ENCODE data around the gene ENTREP1. TPM values are rescaled to one million over a fixed set of nuclear protein-coding genes. Genes with fewer than 3 reads are reported as not detected.
"Not testable (repeated sequence)": the region's sequence is repeated elsewhere in the genome, so short reads cannot be mapped to it uniquely, and the experiment has no call there.

ENTREP1 gene
- total RNA-seq, 1 donor from 2014 or later, result 0.05 TPM

DNA sequence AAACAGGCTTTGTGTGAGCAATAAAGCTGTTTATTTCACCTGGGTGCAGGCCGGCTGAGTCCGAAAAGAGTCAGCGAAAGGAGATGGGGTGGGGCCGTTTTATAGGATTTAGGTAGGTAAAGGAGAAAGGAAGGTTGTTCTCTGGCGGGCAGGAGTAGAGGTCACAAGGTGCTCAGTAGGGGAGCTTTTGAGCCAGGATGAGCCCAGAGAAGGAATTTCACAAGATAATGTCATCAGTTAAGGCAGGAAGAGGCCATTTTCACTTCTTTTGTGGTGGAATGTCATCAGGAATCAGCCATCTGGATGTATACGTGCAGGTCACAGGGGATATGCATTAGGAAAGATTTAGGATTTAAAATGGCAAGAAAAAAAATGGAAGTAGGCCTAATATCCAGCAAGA lies 84.9 kb downstream of the ENTREP1 start:
- intact Hi-C loops (cut with micrococcal nuclease), result not testable (repeated sequence)

DNA sequence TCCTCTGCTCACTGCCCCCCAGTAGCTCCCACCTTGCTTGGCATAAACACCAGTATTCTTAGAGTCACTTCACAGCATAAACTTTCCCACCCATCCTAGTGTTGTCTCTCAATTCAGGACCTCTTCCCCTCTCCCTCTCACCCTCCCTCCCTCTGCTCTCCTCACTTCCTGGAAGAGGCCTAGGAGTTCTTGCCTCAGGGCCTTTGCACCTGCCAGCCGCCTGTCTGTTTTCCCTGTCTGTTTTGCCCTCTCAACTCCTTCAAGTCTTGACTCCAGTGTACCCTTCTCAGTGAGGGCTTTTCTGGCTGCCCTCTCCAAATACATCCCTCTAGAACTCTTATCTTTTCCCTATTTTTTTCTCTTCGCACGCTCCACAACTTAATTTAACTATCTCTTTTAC lies 86.2 kb downstream of the ENTREP1 start:
- intact Hi-C loops (cut with micrococcal nuclease), result no loop called here

DNA sequence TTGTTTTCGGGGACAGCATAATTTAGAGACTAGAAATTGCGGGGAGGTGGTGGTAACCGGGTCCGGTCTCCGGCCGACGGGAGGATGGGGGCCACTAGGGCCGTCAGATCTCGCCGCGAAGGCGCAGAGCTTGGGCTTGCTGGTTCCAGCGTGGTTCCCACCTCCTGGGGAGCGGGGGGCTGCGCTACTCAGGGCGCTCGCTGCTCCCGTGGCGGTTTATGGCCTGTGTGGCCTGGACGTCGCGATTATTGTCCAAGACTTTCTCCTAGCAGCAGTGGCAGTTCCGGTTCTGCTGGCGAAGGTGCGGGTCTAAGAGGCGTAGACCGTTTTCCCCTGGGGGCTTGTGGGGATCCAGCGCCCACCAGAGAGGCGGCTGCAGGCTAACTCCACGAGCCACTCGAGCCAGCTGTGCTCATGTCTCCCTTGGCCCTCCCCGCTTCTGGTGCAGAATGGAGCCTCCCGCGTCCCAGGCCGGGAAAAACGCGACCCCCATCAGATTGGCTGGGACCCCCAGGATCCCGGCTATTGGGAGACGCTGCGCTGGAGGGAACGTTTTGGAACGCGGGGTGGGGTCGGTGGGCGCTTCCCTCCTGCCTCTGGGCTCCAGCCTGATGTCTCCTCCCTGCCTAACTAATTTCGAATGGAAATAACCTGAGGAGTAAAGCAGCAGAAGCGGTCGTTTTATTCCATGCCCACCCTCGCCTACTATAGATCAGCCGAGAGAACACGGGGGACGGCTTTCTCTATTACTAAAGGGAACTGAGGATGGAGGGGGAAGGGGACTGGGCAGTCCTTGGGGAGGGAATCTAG lies 87.1 kb downstream of the ENTREP1 start:
- intact Hi-C loops (cut with micrococcal nuclease), result no loop called here

DNA sequence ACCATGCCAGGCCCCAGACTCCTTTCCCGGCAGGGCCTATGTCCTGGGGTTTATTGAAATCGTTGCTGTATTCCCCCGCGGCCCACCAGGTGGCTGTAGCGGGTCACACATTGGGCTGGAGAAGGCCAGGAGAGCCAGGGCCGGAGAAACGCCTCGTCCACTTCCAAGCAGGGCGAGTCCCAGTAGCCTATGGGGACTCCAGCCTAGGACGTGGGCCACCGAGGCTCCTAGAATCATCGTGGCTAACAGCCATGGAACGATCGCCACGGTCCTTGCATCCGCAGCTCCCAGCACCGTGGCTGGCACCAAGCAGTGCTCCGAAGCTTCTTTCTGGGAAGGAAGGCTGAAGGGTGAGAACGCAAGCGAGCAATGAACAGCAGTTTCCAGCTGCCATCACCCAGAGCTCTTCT lies 87.7 kb downstream of the ENTREP1 start:
- intact Hi-C loops (cut with micrococcal nuclease), result no loop called here

DNA sequence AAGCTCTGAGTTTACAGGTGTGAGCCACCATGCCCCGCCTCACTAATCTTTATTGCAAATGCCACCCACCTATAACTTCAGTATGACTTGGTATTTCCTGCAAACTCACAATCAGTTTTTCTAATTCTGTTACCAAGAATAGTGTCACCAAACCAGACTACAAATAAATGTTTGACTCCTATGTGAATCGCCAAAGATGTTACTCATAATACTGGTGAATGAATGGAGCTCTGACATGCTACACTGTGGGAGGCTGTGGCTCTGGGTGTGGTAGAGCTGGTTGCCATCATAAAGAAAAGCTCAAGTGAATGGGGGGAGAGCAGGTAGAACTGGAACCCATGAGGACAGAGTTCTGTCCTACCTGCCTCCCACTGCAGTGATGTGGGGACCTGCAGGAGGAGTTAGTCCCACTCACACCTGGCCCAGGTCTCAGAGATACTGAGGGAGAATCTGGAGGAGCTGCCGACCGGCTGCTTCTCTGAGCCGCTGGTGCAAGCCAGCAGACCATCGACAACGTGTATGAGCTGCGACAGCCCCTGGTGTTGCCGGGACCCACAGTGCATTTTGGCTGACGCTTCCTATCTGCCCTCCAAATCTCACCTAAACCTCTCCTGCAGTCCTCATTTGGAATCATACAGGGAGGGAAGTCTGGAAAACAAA lies 95.7 kb downstream of the ENTREP1 start:
- intact Hi-C loops (cut with micrococcal nuclease), result loop anchor here (10.0 kb wide), 1 partner anchor 254 kb away; the partner anchor contains the start of gene APBA1

DNA sequence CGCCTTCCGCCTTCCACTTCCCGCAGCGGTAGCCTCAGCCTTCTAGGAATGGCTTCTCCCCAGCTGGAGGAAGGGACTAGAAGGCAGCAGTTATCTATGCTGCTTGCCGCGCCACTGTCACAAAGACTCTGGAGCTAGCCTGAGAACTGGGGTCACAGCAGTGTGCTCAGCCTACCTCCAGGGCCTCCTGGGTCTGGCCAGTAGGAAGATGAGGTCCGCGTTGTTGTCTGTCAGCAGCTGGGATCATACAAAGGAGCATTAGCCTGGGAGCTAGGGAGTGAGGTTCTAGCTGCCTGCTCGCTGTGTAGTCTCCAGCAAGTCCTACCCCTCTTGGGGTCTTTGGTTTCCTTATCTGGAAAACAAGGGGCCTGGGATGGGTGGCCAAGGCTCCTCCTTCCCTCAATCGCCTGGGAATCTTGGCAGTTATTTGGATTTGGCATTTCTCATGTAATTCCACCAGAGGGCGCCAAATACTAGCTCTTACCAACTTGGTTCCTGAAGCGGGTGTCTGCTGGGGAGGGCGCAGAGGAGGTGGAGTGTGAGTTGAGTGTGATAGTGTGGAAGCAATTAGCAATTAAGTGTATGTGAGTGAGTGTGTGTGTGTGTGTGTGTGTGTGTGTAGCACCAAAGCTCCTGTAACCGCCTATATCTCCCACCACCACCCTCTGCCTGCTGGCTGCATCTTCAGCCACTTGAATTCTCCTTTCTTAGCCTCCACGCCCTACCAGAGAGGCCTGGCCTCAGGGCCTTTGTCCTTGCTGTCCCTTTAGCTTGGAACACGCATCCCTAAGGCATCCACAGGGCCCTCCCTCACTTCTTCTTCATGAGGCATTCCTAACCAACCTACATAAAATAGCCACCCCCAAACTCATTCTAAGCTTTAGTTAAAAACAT lies 97.1 kb downstream of the ENTREP1 start:
- intact Hi-C loops (cut with micrococcal nuclease), result loop anchor here (2.0 to 10.0 kb wide), 3 partner anchors 253 to 689 kb away; partner anchors contain the start of gene APBA1

DNA sequence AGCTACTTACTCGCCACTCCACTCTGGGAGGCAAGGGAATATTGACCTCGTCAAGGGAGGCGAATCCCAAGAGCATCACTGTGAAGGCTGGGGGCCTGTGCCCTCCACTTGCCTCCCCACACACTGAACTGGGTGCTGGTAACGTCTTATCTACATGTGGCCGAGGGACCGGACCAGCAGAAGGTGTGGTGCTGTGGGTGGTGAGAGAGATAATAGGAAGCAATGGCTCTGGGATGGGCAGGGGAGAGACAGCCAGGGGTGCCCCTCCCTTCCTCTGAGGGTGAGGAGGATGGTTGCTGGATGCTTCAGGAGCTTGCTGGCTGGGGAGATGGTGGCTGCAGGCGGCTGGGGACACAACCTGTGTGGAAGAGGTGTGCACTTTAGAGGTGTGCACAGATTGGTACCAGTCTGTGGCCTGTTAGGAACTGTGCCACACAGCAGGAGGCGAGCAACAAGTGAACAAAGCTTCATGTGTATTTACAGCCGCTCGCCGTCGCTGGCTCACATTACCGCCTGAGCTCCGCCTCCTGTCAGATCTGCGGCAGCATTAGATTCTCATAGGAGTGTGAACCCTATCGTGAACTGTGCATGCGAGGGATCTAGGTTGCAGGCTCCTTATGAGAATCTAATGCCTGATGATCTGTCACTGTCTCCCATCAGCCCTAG lies 100.3 kb downstream of the ENTREP1 start:
- intact Hi-C loops (cut with micrococcal nuclease), result loop anchor here (10.0 kb wide), 1 partner anchor 250 kb away; the partner anchor contains the start of gene APBA1

DNA sequence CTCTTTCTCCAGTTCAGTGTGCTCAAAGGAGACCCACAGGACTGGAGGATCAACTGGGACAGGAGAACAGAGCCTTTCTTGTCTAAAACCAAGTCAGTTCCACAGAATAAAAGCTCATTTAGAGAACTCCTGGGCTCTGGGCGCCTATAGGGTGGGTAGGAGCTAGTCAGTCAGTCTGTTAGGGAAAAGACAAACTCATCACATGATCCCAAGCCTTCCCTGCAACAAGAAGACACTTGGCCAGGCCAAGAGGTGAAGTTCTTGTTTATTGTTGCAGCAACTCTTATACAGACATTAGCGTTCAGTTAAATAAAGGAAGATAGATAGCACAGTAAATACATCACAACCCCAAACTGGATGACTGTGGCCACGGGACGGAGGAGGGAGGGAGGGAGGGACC lies 102.3 kb downstream of the ENTREP1 start:
- intact Hi-C loops (cut with micrococcal nuclease), result loop anchor here (10.0 kb wide), 1 partner anchor 248 kb away; the partner anchor contains the start of gene APBA1

DNA sequence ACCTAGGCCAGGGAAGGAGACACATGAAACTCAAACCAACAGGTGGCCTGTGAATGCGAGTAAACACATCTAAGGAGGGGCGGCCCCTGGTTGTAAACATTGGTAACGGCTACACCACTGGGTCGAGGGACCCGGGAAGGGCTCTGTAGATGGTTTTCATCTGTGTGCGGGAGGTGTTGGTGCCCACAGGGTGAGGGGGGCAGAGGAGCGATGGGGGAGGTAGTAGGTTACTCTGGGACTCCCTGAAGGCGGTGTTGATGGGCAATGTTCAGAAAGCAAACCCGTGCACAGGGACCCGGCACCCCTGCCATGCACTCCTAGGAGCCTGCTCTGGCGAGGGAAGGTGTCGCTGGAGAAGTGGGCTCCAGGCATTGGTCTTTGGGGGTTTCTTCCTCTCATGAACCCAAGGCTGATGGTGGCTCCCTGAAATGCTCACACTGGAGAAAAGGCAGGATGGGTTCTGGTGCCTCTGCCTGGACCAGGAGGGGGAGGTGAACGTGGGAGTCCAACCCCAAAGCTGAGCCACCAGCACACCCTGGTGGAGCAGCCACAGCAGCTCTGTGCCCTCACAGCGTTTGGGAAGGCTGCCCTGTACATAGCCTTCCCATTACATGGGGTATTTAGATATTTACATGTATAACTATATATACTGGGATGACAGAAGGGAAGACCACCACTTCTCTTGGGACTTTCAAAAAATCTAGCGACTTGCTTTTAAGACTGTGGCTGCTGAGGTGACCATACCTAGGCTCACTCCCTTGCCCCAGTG lies 103.2 kb downstream of the ENTREP1 start:
- intact Hi-C loops (cut with micrococcal nuclease), result loop anchor here (10.0 kb wide), 1 partner anchor 247 kb away; the partner anchor contains the start of gene APBA1

DNA sequence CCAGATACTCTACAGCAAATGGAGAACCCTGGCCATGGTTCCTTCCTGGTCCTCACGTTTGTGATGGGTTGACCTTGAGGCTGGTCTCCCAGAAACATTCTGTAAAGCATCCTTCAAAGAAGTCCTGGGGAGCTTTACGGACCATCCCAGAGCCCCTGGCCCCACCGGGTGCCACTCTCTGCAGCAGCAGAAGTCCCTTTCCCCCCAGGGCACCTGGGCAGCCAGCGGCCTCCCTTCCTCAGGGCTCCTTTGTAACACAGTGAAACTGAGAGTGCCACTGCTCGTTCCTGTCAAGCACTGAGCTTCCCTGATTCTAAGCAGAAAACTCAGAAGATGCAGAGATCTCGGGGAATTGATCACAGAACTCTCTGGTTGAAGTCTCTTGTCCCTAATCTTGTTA lies 104.3 kb downstream of the ENTREP1 start:
- intact Hi-C loops (cut with micrococcal nuclease), result loop anchor here (10.0 kb wide), 1 partner anchor 246 kb away; the partner anchor contains the start of gene APBA1

DNA sequence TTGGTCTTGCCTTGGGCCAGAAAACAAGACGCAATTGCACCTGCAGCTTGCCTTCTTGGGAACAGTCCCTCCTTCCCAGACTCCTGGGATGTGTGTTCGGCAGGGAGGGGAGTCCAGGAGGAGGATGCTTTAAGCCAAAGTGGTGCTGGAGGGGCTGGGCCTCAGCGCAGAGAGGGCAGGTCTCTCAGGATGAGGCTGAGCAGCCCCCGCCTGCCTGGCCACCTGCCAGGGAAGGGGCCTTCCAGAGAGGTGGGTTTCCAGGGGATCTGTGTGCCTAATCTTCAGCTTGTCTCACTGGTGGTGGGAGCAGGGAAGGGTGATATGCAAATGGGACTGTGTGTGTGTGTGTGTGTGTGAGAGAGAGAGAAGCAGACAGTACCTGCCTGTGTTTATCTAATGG lies 105.2 kb downstream of the ENTREP1 start:
- intact Hi-C loops (cut with micrococcal nuclease), result no loop called here

DNA sequence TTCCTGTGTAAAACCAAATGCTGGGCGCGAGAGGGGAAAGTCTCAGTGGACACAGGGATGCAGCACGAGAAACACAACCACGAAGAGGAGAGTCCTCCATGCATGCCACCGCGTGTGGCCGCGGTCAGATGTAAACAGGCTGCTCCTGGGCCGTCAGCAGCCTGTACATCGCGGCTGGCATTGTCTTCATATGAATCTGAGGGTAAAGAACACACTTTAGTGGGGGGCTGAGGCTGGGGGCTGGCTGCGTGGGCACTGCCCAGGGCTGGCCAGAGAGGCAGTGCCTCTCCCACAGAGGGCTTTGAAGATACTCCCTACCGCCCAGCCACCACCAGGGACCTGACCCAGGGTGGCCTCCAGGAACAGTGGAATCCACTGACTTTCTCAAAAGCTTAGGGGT lies 106.2 kb downstream of the ENTREP1 start:
- intact Hi-C loops (cut with micrococcal nuclease), result no loop called here

DNA sequence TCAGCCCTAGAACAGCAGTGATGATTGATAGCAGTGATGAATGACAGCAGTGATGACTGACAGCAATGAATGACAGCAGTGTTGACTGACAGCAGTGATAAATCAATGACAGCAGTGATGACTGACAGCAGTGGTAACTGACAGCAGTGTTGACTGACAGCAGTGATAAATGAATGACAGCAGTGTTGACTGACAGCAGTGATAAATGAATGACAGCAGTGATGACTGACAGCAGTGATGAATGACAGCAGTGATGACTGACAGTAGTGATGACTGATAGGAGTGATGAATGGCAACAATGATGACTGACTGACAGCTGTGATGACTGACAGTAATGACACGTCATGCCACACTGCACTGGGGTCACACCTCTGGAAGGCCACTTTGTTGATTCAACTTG lies 106.8 kb downstream of the ENTREP1 start:
- intact Hi-C loops (cut with micrococcal nuclease), result no loop called here

DNA sequence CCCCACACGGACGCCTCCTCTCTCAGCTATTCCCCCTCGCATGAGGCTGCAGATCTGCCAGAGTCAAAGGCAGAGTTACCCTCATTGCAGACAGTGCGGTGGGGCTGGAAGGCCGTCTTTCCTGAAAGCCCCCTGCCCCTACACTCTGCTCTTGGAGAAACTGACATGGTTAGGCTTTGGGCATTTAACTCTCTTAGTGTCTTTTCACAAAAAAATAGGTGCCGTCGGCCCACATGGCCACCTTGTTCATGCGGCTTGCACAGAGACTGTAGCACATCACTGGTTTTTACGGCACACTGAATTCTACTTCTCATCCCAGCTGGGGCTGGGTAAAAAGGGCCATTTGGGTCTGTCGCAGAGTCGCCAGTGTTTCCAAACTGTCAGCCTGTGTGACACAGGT lies 107.6 kb downstream of the ENTREP1 start:
- intact Hi-C loops (cut with micrococcal nuclease), result no loop called here

DNA sequence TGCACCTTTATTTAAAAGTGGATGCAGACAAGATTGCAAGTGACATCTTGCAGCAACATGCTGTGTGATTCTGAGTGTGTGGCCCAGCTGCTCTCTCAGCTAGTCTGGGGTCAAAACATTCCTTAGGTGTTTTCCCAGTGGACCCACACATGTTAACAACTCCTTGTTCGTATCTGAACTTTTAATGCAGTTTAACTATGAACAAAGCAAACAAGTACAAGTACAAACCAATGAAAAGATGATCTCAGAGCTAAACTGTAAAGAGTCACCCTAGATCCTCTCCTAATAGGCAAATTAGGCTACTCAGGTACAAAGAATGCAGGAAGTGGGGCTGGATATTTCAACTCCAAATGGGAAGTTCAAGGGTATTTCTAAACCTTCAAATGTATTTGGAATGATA lies 108.4 kb downstream of the ENTREP1 start:
- intact Hi-C loops (cut with micrococcal nuclease), result no loop called here

DNA sequence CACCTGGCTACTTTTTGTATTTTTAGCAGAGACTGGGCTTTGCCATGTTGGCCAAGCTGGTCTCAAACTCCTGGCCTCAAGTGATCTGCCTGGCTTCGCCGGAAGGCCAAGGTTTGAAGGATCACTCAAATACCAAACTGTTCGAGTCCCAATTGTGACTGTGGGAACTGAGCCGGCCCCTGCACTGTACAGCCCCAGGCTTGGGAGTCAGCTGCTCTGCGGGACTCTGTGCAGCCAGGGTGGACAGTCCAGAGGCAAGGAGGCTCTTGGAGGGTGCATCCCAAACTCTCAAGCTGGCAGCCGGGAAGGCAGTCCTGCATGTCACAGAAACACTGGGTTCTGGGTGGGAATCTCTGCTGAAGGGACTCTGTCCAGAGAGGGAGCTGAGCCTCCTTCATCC lies 109.0 kb downstream of the ENTREP1 start:
- intact Hi-C loops (cut with micrococcal nuclease), result no loop called here

DNA sequence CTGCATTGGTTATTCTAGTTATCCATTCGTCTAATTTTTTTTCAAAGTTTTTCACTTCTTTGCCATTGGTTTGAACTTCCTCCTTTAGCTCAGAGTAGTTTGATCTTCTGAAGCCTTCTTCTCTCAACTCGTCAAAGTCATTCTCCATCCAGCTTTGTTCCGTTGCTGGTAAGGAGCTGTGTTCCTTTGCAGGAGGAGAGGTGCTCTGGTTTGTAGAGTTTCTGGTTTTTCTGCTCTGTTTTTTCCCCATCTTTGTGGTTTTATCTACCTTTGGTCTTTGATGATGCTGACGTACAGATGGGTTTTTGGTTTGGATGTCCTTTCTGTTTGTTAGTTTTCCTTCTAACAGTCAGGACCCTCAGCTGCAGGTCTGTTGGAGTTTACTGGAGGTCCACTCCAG lies 114.6 kb downstream of the ENTREP1 start:
- intact Hi-C loops (cut with micrococcal nuclease), result loop anchor here (5.0 kb wide), 1 partner anchor 38 kb away; no protein-coding TSS in a partner anchor

DNA sequence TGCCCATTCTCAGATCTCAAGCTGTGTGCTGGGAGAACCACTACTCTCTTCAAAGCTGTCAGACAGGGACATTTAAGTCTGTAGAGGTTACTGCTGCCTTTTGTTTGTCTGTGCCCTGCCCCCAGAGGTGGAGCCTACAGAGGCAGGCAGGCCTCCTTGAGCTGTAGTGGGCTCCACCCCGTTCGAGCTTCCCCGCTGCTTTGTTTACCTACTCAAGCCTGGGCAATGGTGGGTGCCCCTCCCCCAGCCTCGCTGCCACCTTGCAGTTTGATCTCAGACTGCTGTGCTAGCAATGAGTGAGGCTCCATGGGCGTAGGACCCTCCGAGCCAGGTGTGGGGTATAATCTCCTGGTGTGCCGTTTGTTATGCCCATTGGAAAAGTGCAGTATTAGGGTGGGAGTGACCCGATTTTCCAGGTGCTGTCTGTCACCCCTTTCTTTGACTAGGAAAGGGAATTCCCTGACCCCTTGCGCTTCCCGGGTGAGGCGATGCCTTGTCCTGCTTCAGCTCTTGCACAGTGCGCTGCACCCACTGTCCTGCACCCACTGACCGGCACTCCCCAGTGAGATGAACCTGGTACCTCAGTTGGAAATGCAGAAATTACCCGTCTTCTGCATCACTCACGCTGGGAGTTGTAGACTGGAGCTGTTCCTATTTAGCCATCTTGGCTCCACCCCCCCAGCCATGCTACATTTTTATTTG lies 115.4 kb downstream of the ENTREP1 start:
- intact Hi-C loops (cut with micrococcal nuclease), result loop anchor here (5.0 kb wide), 1 partner anchor 37 kb away; no protein-coding TSS in a partner anchor
